IPS DF 6.9 (cell line): Measurements from ENCODE around the gene PAX7.
A peak's percentile ranks its signal among the peaks of the same experiment; 100 is the strongest.
"Not testable (repeated sequence)": the region's sequence is repeated elsewhere in the genome, so short reads cannot be mapped to it uniquely, and the experiment has no call there.

Experiments
- DNase-seq: peaks from one replicate; pipeline ENCODE4 v3.0.0-alpha.2; 2013; ENCODE audit warnings: low read depth, low spot score
- H3K27ac ChIP-seq: one replicate; pipeline ENCODE4 v1.5.1; 2013; ENCODE audit warnings: low read length, control low read depth
- H3K27me3 ChIP-seq: 2 replicates; pipeline ENCODE4 v1.6.1; 2013; ENCODE audit warnings: mild to moderate bottlenecking, low read length; ENCODE audit not compliant: control insufficient read depth, insufficient read depth
- H3K36me3 ChIP-seq: 2 replicates; pipeline ENCODE4 v1.6.1; 2013; ENCODE audit warnings: low read length; ENCODE audit not compliant: control insufficient read depth, insufficient read depth
- H3K4me1 ChIP-seq: 2 replicates; pipeline ENCODE4 v1.6.1; 2013; ENCODE audit warnings: low read length; ENCODE audit not compliant: control insufficient read depth, insufficient read depth
- H3K4me3 ChIP-seq: 2 replicates; pipeline ENCODE4 v1.5.1; 2013; ENCODE audit warnings: mild to moderate bottlenecking, low read length
- H3K9me3 ChIP-seq: 2 replicates; pipeline ENCODE4 v1.6.1; 2013; ENCODE audit warnings: low read length, inconsistent platforms; ENCODE audit not compliant: control insufficient read depth, insufficient read depth
- WGBS: extraction: QIAGEN DNeasy Blood & Tissue Kit; methylation state at CpG from one replicate; pipeline ENCODE4 v1.1.7; 2013; ENCODE audit warnings: mixed read lengths, missing lambda C conversion rate; ENCODE audit not compliant: insufficient read length, insufficient coverage; 5-methylcytosine and 5-hydroxymethylcytosine counted together

Gene PAX7

DNA sequence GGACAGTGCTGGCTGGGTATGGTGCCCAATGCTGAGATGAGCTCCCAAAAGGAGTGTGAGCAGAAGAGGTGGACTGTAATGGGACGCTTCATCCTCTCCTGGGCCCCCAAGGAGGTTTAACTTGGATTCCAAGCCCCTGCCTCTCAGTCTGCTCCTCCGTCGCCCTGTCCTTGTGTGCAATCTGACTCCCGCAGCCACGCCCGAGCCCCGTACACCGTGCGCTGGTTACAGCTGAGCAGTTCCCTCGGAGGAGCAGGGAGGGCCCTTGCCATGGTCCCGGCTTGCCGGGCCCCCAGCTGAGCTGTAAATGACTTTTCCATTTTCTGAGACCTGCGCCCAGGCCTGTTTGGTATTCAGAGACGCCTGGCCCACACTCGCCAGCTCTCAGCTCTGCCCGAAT, 53.7 kb downstream of the PAX7 start:
- Histone ChIP-seq H3K27me3 (no peaks in the 10 kb centered on the region), H3K27ac (no peak overlapping the region), H3K4me3 (no peak overlapping the region), H3K4me1 (0 out of 2 replicates have a peak, but pooled peaks cover 2% of the 10 kb centered on the region), H3K36me3 (no peaks in the 10 kb centered on the region), H3K9me3 (no peaks in the 10 kb centered on the region)
- WGBS = no CpG with 5 or more reads among the region's 16 CpGs
- no peak for DNase-seq

DNA sequence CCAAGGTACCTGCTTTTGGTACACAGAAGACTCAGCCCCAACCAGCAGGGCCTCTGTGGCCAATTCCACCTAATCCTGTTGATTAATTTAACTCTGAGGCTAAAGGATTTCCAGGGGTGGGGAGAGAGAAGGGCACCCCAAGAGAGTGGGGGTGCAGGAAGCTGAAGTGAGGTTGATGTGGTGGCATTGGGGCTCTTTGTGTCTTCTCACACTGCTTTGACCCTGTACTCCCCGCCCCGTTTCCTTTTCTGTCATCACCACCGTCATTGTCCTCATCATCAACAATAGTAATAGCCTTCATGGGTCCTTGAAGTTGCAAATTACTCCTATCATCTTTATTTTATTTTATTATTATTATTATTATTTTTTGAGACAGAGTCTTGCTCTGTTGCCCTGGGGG, 55.9 kb downstream of the PAX7 start:
- no peak for DNase-seq
- H3K27me3 ChIP-seq = no peaks in the 10 kb centered on the region
- WGBS = no CpG with 5 or more reads among the region's 3 CpGs
- no peaks in the 10 kb centered on the region for H3K9me3 ChIP-seq
- no peaks in the 10 kb centered on the region for H3K36me3 ChIP-seq
- H3K4me3 ChIP-seq = no peak overlapping the region
- no peak overlapping the region for H3K27ac ChIP-seq
- H3K4me1 ChIP-seq = 0 out of 2 replicates have a peak, but pooled peaks cover 2% of the 10 kb centered on the region

DNA sequence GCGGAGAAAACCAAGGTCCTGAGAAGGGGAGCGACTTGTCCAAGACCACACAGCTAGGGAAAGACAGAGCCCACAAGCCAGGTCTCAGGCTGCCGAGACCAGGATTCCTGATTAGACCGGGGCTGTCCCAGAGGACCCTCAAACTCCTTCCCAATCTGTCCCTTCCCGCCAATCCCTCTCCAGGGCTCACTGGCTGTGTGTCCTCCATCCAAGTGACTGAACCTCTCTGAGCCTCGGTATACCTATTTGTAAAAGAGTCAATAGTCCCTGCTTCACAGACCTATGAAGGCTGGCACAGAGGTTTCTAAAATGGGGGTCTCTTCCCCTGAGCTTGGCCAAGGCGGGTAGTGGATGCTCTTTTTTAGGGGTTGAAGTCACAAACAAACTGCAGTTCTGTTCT, 56.6 kb downstream of the PAX7 start:
- no CpG with 5 or more reads among the region's 7 CpGs for WGBS
- Histone ChIP-seq H3K36me3 (no peaks in the 10 kb centered on the region), H3K4me1 (0 out of 2 replicates have a peak, but pooled peaks cover 2% of the 10 kb centered on the region), H3K9me3 (no peaks in the 10 kb centered on the region), H3K4me3 (no peak overlapping the region), H3K27me3 (no peaks in the 10 kb centered on the region), H3K27ac (no peak overlapping the region)
- DNase-seq = no peak

DNA sequence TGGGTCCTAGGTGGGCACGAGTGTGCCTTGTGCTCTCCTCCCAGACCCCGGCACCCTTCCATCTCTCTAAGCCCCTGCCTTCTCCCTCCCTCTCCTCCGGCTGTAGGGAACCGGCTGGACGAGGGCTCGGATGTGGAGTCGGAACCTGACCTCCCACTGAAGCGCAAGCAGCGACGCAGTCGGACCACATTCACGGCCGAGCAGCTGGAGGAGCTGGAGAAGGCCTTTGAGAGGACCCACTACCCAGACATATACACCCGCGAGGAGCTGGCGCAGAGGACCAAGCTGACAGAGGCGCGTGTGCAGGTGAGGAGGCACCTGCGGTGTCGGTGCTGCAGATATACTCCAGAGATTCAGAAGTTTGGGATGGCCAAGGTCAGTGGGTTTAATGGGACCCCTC, 61.0 kb downstream of the PAX7 start:
- no CpG with 5 or more reads among the region's 20 CpGs for WGBS
- Histone ChIP-seq H3K9me3 (no peaks in the 10 kb centered on the region), H3K4me1 (no peaks in the 10 kb centered on the region), H3K4me3 (no peak overlapping the region), H3K36me3 (no peaks in the 10 kb centered on the region), H3K27me3 (no peaks in the 10 kb centered on the region; the same call in 1 of the 2 replicates), H3K27ac (no peak overlapping the region)
- DNase-seq = no peak

DNA sequence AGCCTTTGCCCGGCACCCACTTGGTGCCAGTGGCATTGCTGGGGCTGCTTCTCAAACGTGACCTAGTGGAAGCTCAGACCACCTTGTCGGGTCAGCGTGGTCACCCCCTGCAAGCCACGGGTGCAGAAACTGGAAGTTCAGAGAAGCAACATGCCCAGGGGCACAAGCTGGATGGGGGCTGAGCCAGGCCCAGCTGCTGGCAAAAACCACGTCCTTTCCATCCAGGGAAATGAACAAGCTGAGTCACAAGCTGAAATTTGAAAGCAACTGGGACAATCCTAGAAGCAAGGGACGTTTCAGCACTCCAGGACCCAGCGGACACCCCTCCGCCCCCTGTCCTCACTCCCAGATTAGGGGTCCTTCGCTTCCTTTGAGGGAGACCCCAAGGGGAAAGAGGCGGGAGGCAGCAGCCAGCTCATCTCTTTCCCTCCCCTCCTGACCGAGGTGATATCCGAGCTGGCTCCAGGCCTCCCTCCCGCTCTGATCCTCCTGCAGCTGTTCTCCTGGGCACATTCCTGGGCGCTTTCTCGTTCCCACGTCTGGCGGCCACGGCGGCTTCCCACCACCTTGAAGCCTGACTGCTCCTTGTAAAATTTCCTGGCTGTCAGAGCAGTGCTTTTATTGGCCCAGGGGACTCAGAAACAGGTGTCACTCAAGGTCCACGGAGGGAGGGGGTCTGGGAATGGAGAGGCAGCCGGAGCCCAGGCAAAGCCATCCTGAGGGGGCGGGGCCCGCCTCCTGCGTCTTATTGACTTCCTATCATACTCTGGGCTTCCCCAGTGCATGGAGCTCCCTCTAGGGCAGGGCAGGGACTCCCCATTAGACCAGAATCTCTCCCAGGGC, 62.8 kb downstream of the PAX7 start:
- Histone ChIP-seq H3K4me3 (peak overlapping the region; percentile 0; the same call in 1 of the 2 replicates), H3K36me3 (no peaks in the 10 kb centered on the region), H3K27ac (no peak overlapping the region), H3K27me3 (no peaks in the 10 kb centered on the region; the same call in 1 of the 2 replicates), H3K4me1 (no peaks in the 10 kb centered on the region; the same call in 1 of the 2 replicates), H3K9me3 (no peaks in the 10 kb centered on the region)
- WGBS = no CpG with 5 or more reads among the region's 25 CpGs
- peak; percentile 55 for DNase-seq

DNA sequence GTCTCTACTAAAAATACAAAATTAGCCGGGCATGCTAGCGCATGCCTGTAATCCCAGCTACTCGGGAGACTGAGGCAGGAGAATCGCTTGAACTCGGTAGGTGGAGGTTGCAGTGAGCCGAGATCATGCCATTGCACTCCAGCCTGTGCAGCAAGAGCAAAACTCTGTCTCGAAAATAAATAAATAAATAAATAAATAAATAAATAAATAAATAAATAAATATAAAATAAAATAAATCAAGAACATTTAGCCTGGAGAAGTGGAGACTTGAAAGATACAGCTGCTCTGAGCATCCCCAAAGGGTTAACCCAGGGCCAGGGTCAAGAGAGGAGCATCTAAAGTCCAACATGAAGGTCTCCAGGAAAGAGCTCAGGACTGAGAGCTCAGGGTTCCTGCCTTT, 63.6 kb downstream of the PAX7 start:
- H3K27me3 ChIP-seq, H3K4me3 ChIP-seq, H3K27ac ChIP-seq, DNase-seq, H3K4me1 ChIP-seq, H3K36me3 ChIP-seq, H3K9me3 ChIP-seq: not testable (repeated sequence)
- WGBS = no CpG with 5 or more reads among the region's 7 CpGs

DNA sequence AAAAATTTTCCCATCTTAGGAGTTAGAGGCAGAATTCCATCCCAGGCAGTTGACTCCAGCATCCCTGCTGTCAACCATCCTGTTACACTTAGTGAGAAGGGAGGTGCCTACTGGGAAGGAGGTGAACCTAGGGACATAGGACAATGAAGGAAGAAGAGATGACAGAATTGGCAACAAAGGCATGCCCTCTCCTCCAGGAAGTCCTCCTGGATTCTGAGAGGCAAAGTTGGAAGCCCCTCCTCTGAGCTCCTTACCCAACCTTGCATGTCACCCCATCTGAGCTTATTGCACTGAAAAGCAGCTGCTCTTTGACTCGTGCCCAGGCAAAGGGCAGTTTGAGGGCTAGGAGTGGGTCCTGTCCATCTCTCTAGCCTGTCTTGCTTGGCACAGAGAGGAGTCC, 66.9 kb downstream of the PAX7 start:
- no peak overlapping the region for H3K4me3 ChIP-seq
- H3K36me3 ChIP-seq = no peaks in the 10 kb centered on the region
- no peaks in the 10 kb centered on the region; the same call in 1 of the 2 replicates for H3K27me3 ChIP-seq
- DNase-seq = no peak
- no CpG with 5 or more reads among the region's 1 CpG for WGBS
- no peak overlapping the region for H3K27ac ChIP-seq
- H3K9me3 ChIP-seq = no peaks in the 10 kb centered on the region
- H3K4me1 ChIP-seq = no peaks in the 10 kb centered on the region; the same call in 1 of the 2 replicates

DNA sequence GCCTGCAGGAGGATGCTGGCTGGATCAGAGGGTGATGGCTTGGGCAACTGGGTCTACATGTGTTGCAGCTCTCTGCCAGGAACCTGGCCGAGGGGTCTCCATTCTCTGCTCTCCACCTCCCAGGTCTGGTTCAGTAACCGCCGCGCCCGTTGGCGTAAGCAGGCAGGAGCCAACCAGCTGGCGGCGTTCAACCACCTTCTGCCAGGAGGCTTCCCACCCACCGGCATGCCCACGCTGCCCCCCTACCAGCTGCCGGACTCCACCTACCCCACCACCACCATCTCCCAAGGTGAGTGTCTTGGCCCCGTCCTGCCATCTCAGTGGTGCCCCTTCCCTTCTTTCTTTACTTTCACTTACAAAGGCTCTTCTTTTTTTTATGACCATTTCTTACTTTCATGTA, 69.9 kb downstream of the PAX7 start:
- no CpG with 5 or more reads among the region's 12 CpGs for WGBS
- H3K9me3 ChIP-seq = no peaks in the 10 kb centered on the region
- no peaks in the 10 kb centered on the region; the same call in 1 of the 2 replicates for H3K4me1 ChIP-seq
- H3K4me3 ChIP-seq = no peak overlapping the region
- H3K27me3 ChIP-seq = no peaks in the 10 kb centered on the region
- no peak for DNase-seq
- no peaks in the 10 kb centered on the region for H3K36me3 ChIP-seq
- no peak overlapping the region for H3K27ac ChIP-seq

DNA sequence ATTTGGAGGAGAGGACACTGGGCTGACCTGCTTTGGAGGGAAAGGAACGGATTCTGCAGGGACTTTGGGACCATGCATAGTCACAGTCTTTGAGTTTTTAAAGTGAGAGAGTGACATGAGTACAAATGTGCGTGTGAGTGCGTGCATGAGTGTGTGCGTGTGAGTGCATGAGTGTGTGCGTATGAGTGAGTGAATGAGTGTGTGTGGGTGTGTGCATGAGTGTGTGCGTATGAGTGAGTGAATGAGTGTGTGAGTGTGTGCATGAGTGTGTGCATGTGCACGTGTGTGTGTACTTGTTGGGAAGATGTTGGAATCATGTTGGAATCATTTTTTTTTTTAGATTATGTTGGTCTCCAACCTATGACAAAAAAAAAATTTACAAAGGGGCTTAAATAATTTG, 70.5 kb downstream of the PAX7 start:
- 100% methylated on average over 6 of the region's 7 CpGs for WGBS
- no peak overlapping the region for H3K4me3 ChIP-seq
- no peak for DNase-seq
- no peaks in the 10 kb centered on the region for H3K36me3 ChIP-seq
- no peaks in the 10 kb centered on the region; the same call in 1 of the 2 replicates for H3K4me1 ChIP-seq
- H3K27me3 ChIP-seq = no peaks in the 10 kb centered on the region
- no peaks in the 10 kb centered on the region for H3K9me3 ChIP-seq
- H3K27ac ChIP-seq = no peak overlapping the region

DNA sequence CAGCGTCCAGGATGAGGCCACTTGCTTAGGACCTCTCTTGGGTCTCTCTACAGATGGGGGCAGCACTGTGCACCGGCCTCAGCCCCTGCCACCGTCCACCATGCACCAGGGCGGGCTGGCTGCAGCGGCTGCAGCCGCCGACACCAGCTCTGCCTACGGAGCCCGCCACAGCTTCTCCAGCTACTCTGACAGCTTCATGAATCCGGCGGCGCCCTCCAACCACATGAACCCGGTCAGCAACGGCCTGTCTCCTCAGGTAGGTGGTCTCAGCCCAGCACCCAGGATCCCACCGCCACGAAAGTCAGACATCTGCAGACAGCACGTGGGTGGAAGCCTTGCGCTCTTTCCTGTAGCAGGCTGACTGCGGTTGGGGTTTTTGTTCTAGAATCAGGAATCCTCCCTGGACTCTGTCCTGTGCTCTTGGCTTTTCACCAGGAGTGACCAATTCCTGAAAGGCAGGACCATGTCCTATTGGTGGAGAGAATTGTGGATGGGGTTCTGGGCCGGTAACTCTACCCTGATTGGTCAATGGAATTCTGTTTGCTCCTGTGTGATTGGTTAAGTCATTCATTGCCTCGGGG, 72.5 kb downstream of the PAX7 start:
- peak overlapping the region; percentile 9; the same call in 1 of the 2 replicates for H3K4me3 ChIP-seq
- WGBS = no CpG with 5 or more reads among the region's 21 CpGs
- H3K27ac ChIP-seq = no peak overlapping the region
- H3K9me3 ChIP-seq = no peaks in the 10 kb centered on the region
- H3K27me3 ChIP-seq = no peaks in the 10 kb centered on the region
- H3K36me3 ChIP-seq = no peaks in the 10 kb centered on the region
- DNase-seq = no peak
- H3K4me1 ChIP-seq = no peaks in the 10 kb centered on the region; the same call in 1 of the 2 replicates
